OCI-LY1 (cell line): ENCODE measurements around the gene SLX4IP.

Experiments
- H2AFZ ChIP-seq: fragments of 200-600 bp; sonication (generic), shearing (Covaris generic); 2 replicates; pipeline ENCODE4 v1.6.0; 2014; ENCODE audit warnings: antibody characterized with exemption, mild to moderate bottlenecking, low read length
- H3F3A ChIP-seq: fragments of 200-600 bp; sonication (generic), shearing (Covaris generic); 2 replicates; pipeline ENCODE4 v1.6.0; 2014; ENCODE audit warnings: mild to moderate bottlenecking, antibody characterized with exemption, low read length, moderate library complexity; ENCODE audit not compliant: insufficient read depth
- H3K27ac ChIP-seq: fragments of 200-600 bp; sonication (generic); 2 replicates; pipeline ENCODE4 v1.5.1; 2014; ENCODE audit warnings: low read length, mixed run types, mild to moderate bottlenecking, low read depth; ENCODE audit not compliant: poor library complexity, severe bottlenecking
- H3K27me3 ChIP-seq: fragments of 200-600 bp; sonication (generic); 2 replicates; pipeline ENCODE4 v1.6.0; 2014; ENCODE audit warnings: antibody characterized with exemption, mild to moderate bottlenecking, low read length, moderate library complexity; ENCODE audit not compliant: insufficient read depth
- H3K36me3 ChIP-seq: fragments of 200-600 bp; sonication (generic); 2 replicates; pipeline ENCODE4 v1.6.1; 2014; ENCODE audit warnings: mild to moderate bottlenecking, antibody characterized with exemption, low read length, moderate library complexity, mixed read lengths; ENCODE audit not compliant: insufficient read depth
- H3K4me1 ChIP-seq: fragments of 200-600 bp; sonication (generic); 2 replicates; pipeline ENCODE4 v1.5.1; 2014; ENCODE audit warnings: mild to moderate bottlenecking, low read length, moderate library complexity; ENCODE audit not compliant: insufficient read depth, severe bottlenecking
- H3K4me2 ChIP-seq: fragments of 200-600 bp; sonication (generic), shearing (Covaris generic); 2 replicates; pipeline ENCODE4 v1.6.1; 2014; ENCODE audit warnings: low read length
- H3K4me3 ChIP-seq: fragments of 200-600 bp; sonication (generic); 2 replicates; pipeline ENCODE4 v1.5.1; 2014; ENCODE audit warnings: low read length, low read depth, mild to moderate bottlenecking, mixed read lengths; ENCODE audit not compliant: poor library complexity, severe bottlenecking
- H3K79me2 ChIP-seq: fragments of 200-600 bp; shearing (Covaris generic); 2 replicates; pipeline ENCODE4 v1.6.1; 2016; ENCODE audit warnings: mixed run types, low read length, mixed read lengths; ENCODE audit not compliant: insufficient read depth
- H3K9ac ChIP-seq: fragments of 200-600 bp; sonication (generic), shearing (Covaris generic); 2 replicates; pipeline ENCODE4 v1.6.1; 2014; ENCODE audit warnings: mild to moderate bottlenecking, low read length, mixed read lengths
- H3K9me2 ChIP-seq: fragments of 200-600 bp; sonication (generic), shearing (Covaris generic); 2 replicates; pipeline ENCODE4 v1.6.1; 2014; ENCODE audit warnings: low read depth, mild to moderate bottlenecking, low read length, mixed read lengths
- H3K9me3 ChIP-seq: fragments of 200-600 bp; shearing (Covaris generic); 2 replicates; pipeline ENCODE4 v1.6.1; 2014; ENCODE audit warnings: low read length, mixed read lengths
- H4K20me1 ChIP-seq: fragments of 200-600 bp; sonication (generic), shearing (Covaris generic); 2 replicates; pipeline ENCODE4 v1.6.0; 2016; ENCODE audit warnings: mild to moderate bottlenecking, low read length; ENCODE audit not compliant: insufficient read depth
- EZH2 ChIP-seq: fragments of 200-600 bp; sonication (generic), shearing (Covaris generic); IDR thresholded peaks from 2 replicates; pipeline ENCODE4 v1.8.0; 2017; ENCODE audit warnings: borderline replicate concordance, mixed run types, mild to moderate bottlenecking, antibody characterized with exemption, low read length, moderate library complexity, mixed read lengths
- TF ChIP-seq, protein P1 (sequence below): fragments of 200-600 bp; sonication (generic), shearing (Covaris generic); IDR thresholded peaks from 2 replicates; pipeline ENCODE4 v1.5.1; 2017; ENCODE audit warnings: mild to moderate bottlenecking, antibody characterized with exemption, low read length, moderate library complexity, mixed read lengths

SLX4IP gene

DNA sequence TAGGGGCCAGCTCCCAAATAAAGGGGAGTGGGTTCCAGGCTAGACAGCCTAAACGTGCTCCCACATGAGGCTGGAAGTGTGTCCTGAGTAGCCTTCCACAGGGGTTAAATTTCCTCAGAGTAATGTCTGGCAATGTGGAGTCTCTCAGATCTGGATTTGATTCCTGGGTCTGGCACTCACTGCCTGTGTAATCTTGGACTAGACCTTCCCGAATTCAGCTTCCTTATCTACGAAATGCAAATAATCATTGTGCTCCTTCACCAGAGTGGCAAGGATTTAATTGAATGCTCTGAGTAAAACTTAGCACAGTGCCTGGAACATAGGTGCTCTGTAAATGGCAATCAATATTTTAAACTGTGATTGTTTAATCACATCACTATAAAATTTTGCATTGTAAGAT is 114.4 kb downstream of the SLX4IP start:
- Histone ChIP-seq H3K4me1 (peaks cover 6% of the 10 kb centered on the region), H3K9ac (no peak overlapping the region), H3F3A (no peaks in the 10 kb centered on the region), H3K4me3 (no peak overlapping the region), H3K36me3 (no peaks in the 10 kb centered on the region), H3K79me2 (no peaks in the 10 kb centered on the region), H3K4me2 (no peak overlapping the region), H3K9me2 (no peaks in the 10 kb centered on the region), H2AFZ (no peak overlapping the region), H4K20me1 (no peaks in the 10 kb centered on the region), H3K27ac (no peak overlapping the region), H3K27me3 (no peaks in the 10 kb centered on the region), H3K9me3 (no peaks in the 10 kb centered on the region)
- no peak for TF ChIP-seq EZH2
- TF ChIP-seq, protein P1, sequence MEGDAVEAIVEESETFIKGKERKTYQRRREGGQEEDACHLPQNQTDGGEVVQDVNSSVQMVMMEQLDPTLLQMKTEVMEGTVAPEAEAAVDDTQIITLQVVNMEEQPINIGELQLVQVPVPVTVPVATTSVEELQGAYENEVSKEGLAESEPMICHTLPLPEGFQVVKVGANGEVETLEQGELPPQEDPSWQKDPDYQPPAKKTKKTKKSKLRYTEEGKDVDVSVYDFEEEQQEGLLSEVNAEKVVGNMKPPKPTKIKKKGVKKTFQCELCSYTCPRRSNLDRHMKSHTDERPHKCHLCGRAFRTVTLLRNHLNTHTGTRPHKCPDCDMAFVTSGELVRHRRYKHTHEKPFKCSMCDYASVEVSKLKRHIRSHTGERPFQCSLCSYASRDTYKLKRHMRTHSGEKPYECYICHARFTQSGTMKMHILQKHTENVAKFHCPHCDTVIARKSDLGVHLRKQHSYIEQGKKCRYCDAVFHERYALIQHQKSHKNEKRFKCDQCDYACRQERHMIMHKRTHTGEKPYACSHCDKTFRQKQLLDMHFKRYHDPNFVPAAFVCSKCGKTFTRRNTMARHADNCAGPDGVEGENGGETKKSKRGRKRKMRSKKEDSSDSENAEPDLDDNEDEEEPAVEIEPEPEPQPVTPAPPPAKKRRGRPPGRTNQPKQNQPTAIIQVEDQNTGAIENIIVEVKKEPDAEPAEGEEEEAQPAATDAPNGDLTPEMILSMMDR, result no peak

DNA sequence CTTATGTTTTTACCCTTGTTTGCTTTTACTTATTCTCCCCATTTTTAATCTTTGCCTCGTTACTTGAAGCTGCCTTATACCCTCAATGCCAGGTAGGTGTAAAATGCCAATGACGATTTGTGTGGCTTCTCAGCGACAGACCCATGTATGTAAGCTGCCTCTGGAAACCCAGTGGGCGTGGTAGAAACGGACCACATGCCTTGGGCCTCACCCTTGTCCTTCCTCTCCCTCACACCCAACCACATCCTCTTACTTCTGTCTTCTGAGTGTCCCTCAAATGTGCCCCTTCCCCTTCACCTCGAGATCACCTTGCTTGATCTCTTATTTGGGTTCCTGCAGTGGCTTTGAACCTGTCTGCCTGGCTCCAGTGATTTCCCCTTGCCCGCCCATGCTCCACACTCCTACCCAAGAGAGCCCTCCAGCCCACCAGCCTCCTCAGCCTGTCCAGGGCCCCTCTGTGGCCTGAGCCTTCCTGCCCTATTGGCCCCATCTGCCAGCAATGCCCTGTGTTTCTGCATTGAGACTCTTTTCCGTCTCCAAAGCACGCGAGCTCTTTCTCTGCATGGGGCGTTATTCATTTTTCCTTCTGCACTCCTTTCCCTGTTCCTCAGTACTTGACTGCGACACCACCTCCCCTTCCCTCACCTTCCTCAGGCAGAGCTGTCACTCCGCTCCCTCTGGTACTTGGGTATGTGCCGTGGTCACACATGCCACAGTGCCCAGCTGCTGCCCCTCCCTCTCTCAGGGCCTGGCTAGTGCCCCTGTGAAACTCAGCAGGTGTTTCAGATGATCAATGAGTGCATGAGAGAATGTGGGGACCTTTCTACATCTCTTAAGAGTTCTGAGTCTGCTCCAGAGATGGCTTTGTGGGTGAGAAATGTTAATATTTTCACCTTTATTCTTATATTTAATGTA is 115.4 kb downstream of the SLX4IP start:
- no peak overlapping the region for H2AFZ ChIP-seq
- H3K4me2 ChIP-seq, result no peak overlapping the region
- no peak overlapping the region for H3K27ac ChIP-seq
- no peaks in the 10 kb centered on the region for H4K20me1 ChIP-seq
- no peaks in the 10 kb centered on the region for H3F3A ChIP-seq
- H3K79me2 ChIP-seq, result no peaks in the 10 kb centered on the region
- H3K4me1 ChIP-seq, result peaks cover 6% of the 10 kb centered on the region
- no peaks in the 10 kb centered on the region for H3K36me3 ChIP-seq
- no peak overlapping the region for H3K4me3 ChIP-seq
- no peak for TF ChIP-seq EZH2
- TF ChIP-seq, protein P1, result no peak
- H3K27me3 ChIP-seq, result no peaks in the 10 kb centered on the region
- no peaks in the 10 kb centered on the region for H3K9me2 ChIP-seq
- no peaks in the 10 kb centered on the region for H3K9me3 ChIP-seq
- H3K9ac ChIP-seq, result no peak overlapping the region

DNA sequence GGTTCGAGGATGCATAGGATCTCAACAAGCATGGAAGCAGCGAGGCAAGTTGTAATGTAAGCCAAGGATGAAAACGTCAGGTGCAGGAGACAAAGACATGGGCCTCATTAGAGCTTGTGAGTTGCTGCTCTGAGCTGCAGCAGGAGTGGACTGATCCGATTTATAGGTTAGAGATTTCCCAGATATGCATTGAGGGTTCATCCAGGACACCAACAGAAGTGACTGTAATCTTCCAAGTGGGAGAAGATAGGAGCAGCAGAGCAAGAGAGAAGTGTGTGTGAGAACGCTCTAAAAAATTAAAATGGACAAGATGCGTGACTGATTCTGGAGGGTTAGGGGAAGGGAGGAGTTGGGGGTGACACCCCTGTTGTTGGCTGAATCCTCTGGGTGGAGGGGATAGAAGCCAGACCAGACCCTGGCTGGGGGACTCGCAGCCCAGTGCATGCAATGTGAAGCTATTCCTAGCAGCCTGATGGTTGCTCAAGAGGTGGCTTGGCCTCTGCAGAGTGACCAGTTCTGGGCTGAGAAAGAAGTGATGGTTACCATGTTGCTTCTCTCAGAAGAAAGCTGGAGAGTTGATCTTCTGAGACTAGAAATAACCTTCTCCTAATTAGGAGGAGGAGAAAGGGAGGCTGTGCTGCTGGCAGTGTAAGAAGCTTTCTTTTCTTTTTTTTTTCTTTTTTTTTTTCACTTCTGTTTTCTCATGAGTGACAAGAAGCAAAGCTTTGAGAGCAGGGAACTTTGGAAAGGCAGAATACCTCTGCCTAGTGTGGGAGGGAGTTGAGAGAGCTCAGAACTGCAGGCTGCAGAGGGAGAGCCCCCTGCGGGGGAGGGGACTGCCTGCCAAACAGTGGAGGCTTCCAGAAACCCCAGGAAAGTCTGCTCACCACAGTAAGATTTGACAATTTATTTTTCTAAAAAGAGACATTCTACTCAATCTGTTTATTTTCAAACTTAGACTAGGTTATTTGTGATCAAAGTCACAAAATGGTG is 116.9 kb downstream of the SLX4IP start:
- Histone ChIP-seq H3K4me1 (peaks cover 6% of the 10 kb centered on the region), H3K9me3 (no peaks in the 10 kb centered on the region), H3K9me2 (no peaks in the 10 kb centered on the region), H4K20me1 (no peaks in the 10 kb centered on the region), H3K9ac (no peak overlapping the region), H3K4me3 (no peak overlapping the region), H3F3A (no peaks in the 10 kb centered on the region), H3K27ac (no peak overlapping the region), H3K27me3 (no peaks in the 10 kb centered on the region), H3K36me3 (no peaks in the 10 kb centered on the region), H3K4me2 (no peak overlapping the region), H3K79me2 (no peaks in the 10 kb centered on the region), H2AFZ (no peak overlapping the region)
- no peak for TF ChIP-seq EZH2
- TF ChIP-seq, protein P1, result no peak
